Stimulated activated CD8-positive, alpha-beta memory T cell treated with anti-CD3 and anti-CD28 coated beads, Interleukin-12 subunit alpha, Interleukin-12 subunit beta, amount 100 ng/mL, for 24 hours (primary cell): ENCODE data around the gene SLC6A13.

Experiments
- DNase-seq: peaks from one replicate; pipeline ENCODE4 v3.0.0-alpha.2; 2020; ENCODE audit errors: extremely low read depth

The SLC6A13 gene

GRCh38 chr12:177980-178828, 84.4 kb downstream of the SLC6A13 start:
- DNase-seq: no peak

GRCh38 chr12:177336-177979, 85.2 kb downstream of the SLC6A13 start:
- DNase-seq: no peak

GRCh38 chr12:176321-177181, 86.1 kb downstream of the SLC6A13 start:
- no peak for DNase-seq

GRCh38 chr12:175759-176158, 86.9 kb downstream of the SLC6A13 start:
- no peak for DNase-seq

GRCh38 chr12:175250-175649, 87.4 kb downstream of the SLC6A13 start:
- DNase-seq: no peak

- DNase-seq: no peak
Observed at GRCh38 chr12:174596-174995, 88.0 kb downstream of the SLC6A13 start.

- no peak for DNase-seq
Observed at GRCh38 chr12:174124-174523, 88.5 kb downstream of the SLC6A13 start.

GRCh38 chr12:172732-173161, 89.9 kb downstream of the SLC6A13 start:
- DNase-seq: no peak

- no peak for DNase-seq
Observed at GRCh38 chr12:171743-172676, 90.6 kb downstream of the SLC6A13 start.

- no peak for DNase-seq
Observed at GRCh38 chr12:171276-171675, 91.4 kb downstream of the SLC6A13 start.
